ENCODE measurements around the gene PIGN.

PIGN gene

GRCh38 chr18:62064361-62064760, 122.5 kb downstream of the PIGN start:
- no peak overlapping the region for H3K4me3 ChIP-seq (ENCODE audit: control insufficient read depth, low read depth, low read length)
- DNase-seq (ENCODE audit: low read depth): no peak
- no peak for TF ChIP-seq CTCF (conservative IDR thresholded peaks at IDR 0.05; ENCODE audit: control insufficient read depth, insufficient read depth, low read depth, low read length)

- no peak for DNase-seq (ENCODE audit: low read depth)
- H3K4me3 ChIP-seq (ENCODE audit: control insufficient read depth, low read depth, low read length): no peak overlapping the region
- TF ChIP-seq CTCF (conservative IDR thresholded peaks at IDR 0.05; ENCODE audit: control insufficient read depth, insufficient read depth, low read depth, low read length): no peak
These were observed 124.9 kb downstream of the PIGN start for GRCh38 chr18:62061821-62062478.

- H3K4me3 ChIP-seq (ENCODE audit: control insufficient read depth, low read depth, low read length): no peak overlapping the region
- DNase-seq (ENCODE audit: low read depth): no peak
- no peak for TF ChIP-seq CTCF (conservative IDR thresholded peaks at IDR 0.05; ENCODE audit: control insufficient read depth, insufficient read depth, low read depth, low read length)
These were observed 126.0 kb downstream of the PIGN start for GRCh38 chr18:62060820-62061219.

GRCh38 chr18:62054929-62055498, 131.8 kb downstream of the PIGN start:
- H3K4me3 ChIP-seq (ENCODE audit: control insufficient read depth, low read depth, low read length): no peak overlapping the region
- no peak for TF ChIP-seq CTCF (conservative IDR thresholded peaks at IDR 0.05; ENCODE audit: control insufficient read depth, insufficient read depth, low read depth, low read length)
- DNase-seq (ENCODE audit: low read depth): no peak

- H3K4me3 ChIP-seq (ENCODE audit: control insufficient read depth, low read depth, low read length): no peak overlapping the region
- DNase-seq (ENCODE audit: low read depth): no peak
- TF ChIP-seq CTCF (conservative IDR thresholded peaks at IDR 0.05; ENCODE audit: control insufficient read depth, insufficient read depth, low read depth, low read length): no peak
These were observed 138.6 kb downstream of the PIGN start for GRCh38 chr18:62048279-62048678.

- DNase-seq (ENCODE audit: low read depth): no peak
- no peak for TF ChIP-seq CTCF (conservative IDR thresholded peaks at IDR 0.05; ENCODE audit: control insufficient read depth, insufficient read depth, low read depth, low read length)
- H3K4me3 ChIP-seq (ENCODE audit: control insufficient read depth, low read depth, low read length): no peak overlapping the region
These were observed 141.5 kb downstream of the PIGN start for GRCh38 chr18:62045316-62045715.
